ENCODE results near the gene STAT6. TPM values are rescaled to one million over a fixed set of nuclear protein-coding genes. Genes with fewer than 3 reads are reported as not detected.

Gene STAT6
- total and polyA plus RNA-seq, 2 donors (not counting 3 experiments of a cell fraction or from before 2014, with no cell fraction given): 136 to 147 TPM

- FAIRE-seq (peak; percentile 96), DNase-seq (ENCODE audit: low read depth, low spot score) (peak; percentile 80)
- dilution Hi-C loops (cut with MboI; ENCODE audit: extremely low pct_ligation_motif_present, low sequenced_read_pairs) (no loop called here), intact Hi-C loops (cut with micrococcal nuclease) (loop anchor here (1.0 kb wide), 3 partner anchors 24 to 114 kb away; no protein-coding TSS in a partner anchor)
- Histone ChIP-seq H3K9ac (replicated peaks; ENCODE audit: extremely low read depth, insufficient read depth, low read length) (no peak overlapping the region), H3K9me1 (replicated peaks; ENCODE audit: control insufficient read depth, extremely low read depth, insufficient read depth, low read length) (no peaks in the 10 kb centered on the region), H3K4me3 (replicated peaks in 1 of 3; ENCODE audit: insufficient read depth in 1 of 3, low read depth in 1 of 3, low read length in 3 of 3) (no peak overlapping the region), H3K9me3 (replicated peaks; ENCODE audit: control insufficient read depth, insufficient read depth, low read length) (no peaks in the 10 kb centered on the region), H3K27me3 (ENCODE audit: control insufficient read depth in 2 of 2, insufficient read depth in 2 of 2, low read length in 2 of 2) (no peaks in the 10 kb centered on the region), H2AFZ (ENCODE audit: low read depth, low read length) (no peak overlapping the region), H3K27ac (ENCODE audit: insufficient read depth, low read depth, low read length) (no peak overlapping the region), H3K79me2 (ENCODE audit: control insufficient read depth, insufficient read depth, low read length) (no peaks in the 10 kb centered on the region), H4K20me1 (replicated peaks; ENCODE audit: control insufficient read depth, extremely low read depth, insufficient read depth, low read length) (no peaks in the 10 kb centered on the region), H3K4me2 (ENCODE audit: insufficient read depth, low read length) (no peak overlapping the region), H3K4me1 (ENCODE audit: control insufficient read depth, extremely low read depth, insufficient read depth, low read length) (no peaks in the 10 kb centered on the region), H3K36me3 (ENCODE audit: control insufficient read depth in 2 of 2, extremely low read depth in 1 of 2, insufficient read depth in 2 of 2, low read length in 2 of 2) (peaks cover 0 to 13% of the 10 kb centered on the region in 2 experiments)
- ChIA-PET POLR2A (interaction anchor here (0.8 to 1.0 kb wide), 3 partner anchors 19 to 43 kb away, joined by 3 to 7 read pairs (median 3); partner anchors contain the start of gene NAB2), CTCF (interaction anchor here (0.6 to 5.4 kb wide), 46 partner anchors 9 to 695 kb away, joined by 3 to 449 read pairs (median 5); partner anchors contain the start of genes LRP1, NAB2, NEMP1 and STAT6)
- BruUV-seq (replicated peaks): no TSS peak
- TF ChIP-seq, protein P1, sequence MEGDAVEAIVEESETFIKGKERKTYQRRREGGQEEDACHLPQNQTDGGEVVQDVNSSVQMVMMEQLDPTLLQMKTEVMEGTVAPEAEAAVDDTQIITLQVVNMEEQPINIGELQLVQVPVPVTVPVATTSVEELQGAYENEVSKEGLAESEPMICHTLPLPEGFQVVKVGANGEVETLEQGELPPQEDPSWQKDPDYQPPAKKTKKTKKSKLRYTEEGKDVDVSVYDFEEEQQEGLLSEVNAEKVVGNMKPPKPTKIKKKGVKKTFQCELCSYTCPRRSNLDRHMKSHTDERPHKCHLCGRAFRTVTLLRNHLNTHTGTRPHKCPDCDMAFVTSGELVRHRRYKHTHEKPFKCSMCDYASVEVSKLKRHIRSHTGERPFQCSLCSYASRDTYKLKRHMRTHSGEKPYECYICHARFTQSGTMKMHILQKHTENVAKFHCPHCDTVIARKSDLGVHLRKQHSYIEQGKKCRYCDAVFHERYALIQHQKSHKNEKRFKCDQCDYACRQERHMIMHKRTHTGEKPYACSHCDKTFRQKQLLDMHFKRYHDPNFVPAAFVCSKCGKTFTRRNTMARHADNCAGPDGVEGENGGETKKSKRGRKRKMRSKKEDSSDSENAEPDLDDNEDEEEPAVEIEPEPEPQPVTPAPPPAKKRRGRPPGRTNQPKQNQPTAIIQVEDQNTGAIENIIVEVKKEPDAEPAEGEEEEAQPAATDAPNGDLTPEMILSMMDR (IDR thresholded peaks at IDR 0.05; ENCODE audit: extremely low read depth in 1 of 2, insufficient read depth in 1 of 2, low read depth in 1 of 2, low read length in 2 of 2): peak; percentile 75 to 80
- TF ChIP-seq MYC (IDR thresholded peaks at IDR 0.05; ENCODE audit: low read depth, low read length): no peak
Observed at GRCh38 chr12:57069523-57069922, 41.6 kb downstream of the STAT6 start.

- Histone ChIP-seq H4K20me1 (replicated peaks; ENCODE audit: control insufficient read depth, extremely low read depth, insufficient read depth, low read length) (no peaks in the 10 kb centered on the region), H3K79me2 (ENCODE audit: control insufficient read depth, insufficient read depth, low read length) (no peaks in the 10 kb centered on the region), H3K4me3 (replicated peaks in 1 of 3; ENCODE audit: insufficient read depth in 1 of 3, low read depth in 1 of 3, low read length in 3 of 3) (no peak overlapping the region), H2AFZ (ENCODE audit: low read depth, low read length) (no peak overlapping the region), H3K9me1 (replicated peaks; ENCODE audit: control insufficient read depth, extremely low read depth, insufficient read depth, low read length) (no peaks in the 10 kb centered on the region), H3K27ac (ENCODE audit: insufficient read depth, low read depth, low read length) (no peak overlapping the region), H3K9me3 (replicated peaks; ENCODE audit: control insufficient read depth, insufficient read depth, low read length) (no peaks in the 10 kb centered on the region), H3K4me1 (ENCODE audit: control insufficient read depth, extremely low read depth, insufficient read depth, low read length) (no peaks in the 10 kb centered on the region), H3K36me3 (ENCODE audit: control insufficient read depth in 2 of 2, extremely low read depth in 1 of 2, insufficient read depth in 2 of 2, low read length in 2 of 2) (peaks cover 0 to 12% of the 10 kb centered on the region in 2 experiments), H3K9ac (replicated peaks; ENCODE audit: extremely low read depth, insufficient read depth, low read length) (no peak overlapping the region), H3K27me3 (ENCODE audit: control insufficient read depth in 2 of 2, insufficient read depth in 2 of 2, low read length in 2 of 2) (no peaks in the 10 kb centered on the region), H3K4me2 (ENCODE audit: insufficient read depth, low read length) (no peak overlapping the region)
- ChIA-PET CTCF (interaction anchor here (1.1 to 8.3 kb wide), 5 partner anchors 26 to 110 kb away, joined by 3 to 46 read pairs (median 5); partner anchors contain the start of gene STAT6), POLR2A (interaction anchor here (0.5 kb wide), 1 partner anchor 196 kb away, joined by 12 read pairs; no protein-coding TSS in a partner anchor)
- FAIRE-seq (no peak), DNase-seq (ENCODE audit: low read depth, low spot score) (no peak)
- BruUV-seq (replicated peaks): no TSS peak
- intact Hi-C loops (cut with micrococcal nuclease) (no loop called here), dilution Hi-C loops (cut with MboI; ENCODE audit: extremely low pct_ligation_motif_present, low sequenced_read_pairs) (no loop called here)
- TF ChIP-seq, protein P1 (IDR thresholded peaks at IDR 0.05; ENCODE audit: extremely low read depth in 1 of 2, insufficient read depth in 1 of 2, low read depth in 1 of 2, low read length in 2 of 2): no peak
- no peak for TF ChIP-seq GATA2 (IDR thresholded peaks at IDR 0.05; ENCODE audit: insufficient read depth, insufficient read length, low read depth, low read length)
- no peak for TF ChIP-seq MYC (IDR thresholded peaks at IDR 0.05; ENCODE audit: low read depth, low read length)
- no peak for TF ChIP-seq FOS (IDR thresholded peaks at IDR 0.05; ENCODE audit: borderline replicate concordance, insufficient read depth, low read length)
- TF ChIP-seq POLR2AphosphoS5 (IDR thresholded peaks at IDR 0.05; ENCODE audit: insufficient read depth, low read depth, low read length): no peak
- no peak for TF ChIP-seq EZH2 (IDR thresholded peaks at IDR 0.05; ENCODE audit: borderline replicate concordance, low read depth, low read length, severe bottlenecking)
- no peak for TF ChIP-seq MAX (IDR thresholded peaks at IDR 0.05; ENCODE audit: insufficient read depth, insufficient read length)
- no peak for TF ChIP-seq POLR2A (IDR thresholded peaks at IDR 0.05; ENCODE audit: low read depth, low read length)
- TF ChIP-seq JUN (IDR thresholded peaks at IDR 0.05; ENCODE audit: borderline replicate concordance, insufficient read depth, insufficient read length, low read depth): no peak
Observed at GRCh38 chr12:57066245-57066644, 44.9 kb downstream of the STAT6 start.

All from endothelial cell of umbilical vein (primary cell).